ENCODE measurements around the gene CHCHD6.

DNA sequence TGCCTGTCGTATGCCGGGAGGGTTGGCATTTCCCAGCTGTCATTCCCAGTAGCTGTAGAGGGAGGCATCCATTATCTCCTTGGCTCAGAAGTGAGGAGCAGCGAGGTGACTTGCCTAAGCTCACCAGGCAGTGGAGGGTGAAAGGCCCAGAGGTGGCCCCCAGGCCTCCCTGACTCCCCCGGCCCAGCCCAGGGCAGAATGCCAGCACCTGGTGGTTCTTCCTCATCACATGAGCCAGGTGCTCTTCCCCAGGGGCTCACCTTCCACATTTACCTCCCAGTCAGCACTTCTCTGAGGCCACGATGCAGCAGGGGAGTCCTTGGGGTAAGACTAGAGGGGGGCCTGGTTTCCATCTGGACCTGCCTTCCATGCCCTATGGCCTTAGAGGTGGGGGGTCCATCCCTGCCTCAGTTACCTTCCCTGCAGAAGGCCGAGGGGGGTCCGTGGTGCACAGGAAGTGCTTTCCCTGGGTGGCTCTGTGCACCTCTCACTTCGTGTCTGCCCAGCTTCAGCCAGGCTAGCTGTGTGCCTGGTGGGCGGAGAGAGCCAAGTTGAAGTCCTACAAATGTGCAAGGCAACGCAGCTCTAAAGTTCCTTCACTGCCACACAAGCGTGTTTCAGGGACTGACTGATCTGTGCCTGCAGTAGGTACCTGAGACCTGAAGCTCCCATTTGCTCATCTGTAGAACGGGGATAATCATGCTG lies 208.6 kb downstream of the CHCHD6 start:
- TF ChIP-seq POLR2A (IDR thresholded peaks at IDR 0.05) = no peak
- TF ChIP-seq, protein P1, sequence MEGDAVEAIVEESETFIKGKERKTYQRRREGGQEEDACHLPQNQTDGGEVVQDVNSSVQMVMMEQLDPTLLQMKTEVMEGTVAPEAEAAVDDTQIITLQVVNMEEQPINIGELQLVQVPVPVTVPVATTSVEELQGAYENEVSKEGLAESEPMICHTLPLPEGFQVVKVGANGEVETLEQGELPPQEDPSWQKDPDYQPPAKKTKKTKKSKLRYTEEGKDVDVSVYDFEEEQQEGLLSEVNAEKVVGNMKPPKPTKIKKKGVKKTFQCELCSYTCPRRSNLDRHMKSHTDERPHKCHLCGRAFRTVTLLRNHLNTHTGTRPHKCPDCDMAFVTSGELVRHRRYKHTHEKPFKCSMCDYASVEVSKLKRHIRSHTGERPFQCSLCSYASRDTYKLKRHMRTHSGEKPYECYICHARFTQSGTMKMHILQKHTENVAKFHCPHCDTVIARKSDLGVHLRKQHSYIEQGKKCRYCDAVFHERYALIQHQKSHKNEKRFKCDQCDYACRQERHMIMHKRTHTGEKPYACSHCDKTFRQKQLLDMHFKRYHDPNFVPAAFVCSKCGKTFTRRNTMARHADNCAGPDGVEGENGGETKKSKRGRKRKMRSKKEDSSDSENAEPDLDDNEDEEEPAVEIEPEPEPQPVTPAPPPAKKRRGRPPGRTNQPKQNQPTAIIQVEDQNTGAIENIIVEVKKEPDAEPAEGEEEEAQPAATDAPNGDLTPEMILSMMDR (IDR thresholded peaks at IDR 0.05) = no peak

All from adrenal gland (tissue), 5 donors.